Smooth muscle cell (in vitro differentiated cells): ENCODE measurements around the gene BCL11A. TPM values are rescaled to one million over a fixed set of nuclear protein-coding genes. Genes with fewer than 3 reads are reported as not detected.

ENCODE experiments used
- DNase-seq: peaks from one replicate; lab custom pipeline; 2025; ENCODE audit not compliant: unreplicated experiment; lab: John Stamatoyannopoulos, UW
- H2AFZ ChIP-seq: fragments of 200-600 bp; sonication (generic); 2 replicates; pipeline ENCODE4 v1.6.0; 2016; ENCODE audit warnings: antibody characterized with exemption, low read depth, mild to moderate bottlenecking
- H3F3A ChIP-seq: fragments of 200-600 bp; sonication (generic); 2 replicates; pipeline ENCODE4 v1.6.0; 2017; ENCODE audit warnings: antibody characterized with exemption, low read depth
- H3K27ac ChIP-seq: fragments of 200-600 bp; sonication (generic); 2 replicates; pipeline ENCODE4 v1.5.1; 2016; ENCODE audit warnings: low read depth, mild to moderate bottlenecking
- H3K27me3 ChIP-seq: fragments of 200-600 bp; sonication (generic); 2 replicates; pipeline ENCODE4 v1.6.1; 2016; ENCODE audit warnings: low read depth, mild to moderate bottlenecking
- H3K36me3 ChIP-seq: fragments of 200-600 bp; sonication (generic); 2 replicates; pipeline ENCODE4 v1.5.1; 2016; ENCODE audit warnings: low read depth
- H3K4me1 ChIP-seq: fragments of 200-600 bp; sonication (generic); 2 replicates; pipeline ENCODE4 v1.5.1; 2016; ENCODE audit warnings: low read depth
- H3K4me2 ChIP-seq: fragments of 200-600 bp; sonication (generic); 2 replicates; pipeline ENCODE4 v1.6.0; 2016; ENCODE audit warnings: mild to moderate bottlenecking
- H3K4me3 ChIP-seq: fragments of 200-600 bp; sonication (generic); 2 replicates; pipeline ENCODE4 v1.5.1; 2016; ENCODE audit warnings: mild to moderate bottlenecking
- H3K79me2 ChIP-seq: fragments of 200-600 bp; sonication (generic); 2 replicates; pipeline ENCODE4 v1.6.0; 2016; ENCODE audit warnings: low read depth, mild to moderate bottlenecking
- H3K9ac ChIP-seq: fragments of 200-600 bp; sonication (generic); 2 replicates; pipeline ENCODE4 v1.6.0; 2016; ENCODE audit warnings: low read depth
- H3K9me3 ChIP-seq: fragments of 200-600 bp; sonication (generic); replicated peaks from 2 replicates; pipeline ENCODE4 v1.5.1; 2016; ENCODE audit warnings: low read depth
- H4K20me1 ChIP-seq: fragments of 200-600 bp; sonication (generic); 2 replicates; pipeline ENCODE4 v1.6.0; 2016; ENCODE audit warnings: low read depth
- WGBS: methylation state at CpG from one replicate; pipeline ENCODE4 v1.1.7; 2016; ENCODE audit warnings: low lambda C conversion rate; 5-methylcytosine and 5-hydroxymethylcytosine counted together
- polyA plus RNA-seq: library from polyadenylated mRNA; unstranded; fragments of >200 nt; fragmentation: Nextera tagmentation; extraction: Ambion mirVana; gene quantifications from 2 replicates; pipeline ENCODE4 v1.2.1, GENCODE V29; 2016
- total RNA-seq: library from RNA; depleted of rRNA; stranded (reverse); fragments of >200 nt; gene quantifications from 2 replicates; pipeline ENCODE4 v1.2.3, GENCODE V29; 2014
- TF ChIP-seq, protein P1 (sequence below): fragments of 200-600 bp; sonication (generic); IDR thresholded peaks from 2 replicates; pipeline ENCODE4 v1.5.1; 2017; ENCODE audit warnings: borderline replicate concordance, mild to moderate bottlenecking, antibody characterized with exemption; ENCODE audit not compliant: insufficient read depth, poor library complexity, severe bottlenecking

Gene BCL11A
- total and polyA plus RNA-seq, 2 experiments from 2014 or later, result 15.8 to 20.0 TPM

DNA sequence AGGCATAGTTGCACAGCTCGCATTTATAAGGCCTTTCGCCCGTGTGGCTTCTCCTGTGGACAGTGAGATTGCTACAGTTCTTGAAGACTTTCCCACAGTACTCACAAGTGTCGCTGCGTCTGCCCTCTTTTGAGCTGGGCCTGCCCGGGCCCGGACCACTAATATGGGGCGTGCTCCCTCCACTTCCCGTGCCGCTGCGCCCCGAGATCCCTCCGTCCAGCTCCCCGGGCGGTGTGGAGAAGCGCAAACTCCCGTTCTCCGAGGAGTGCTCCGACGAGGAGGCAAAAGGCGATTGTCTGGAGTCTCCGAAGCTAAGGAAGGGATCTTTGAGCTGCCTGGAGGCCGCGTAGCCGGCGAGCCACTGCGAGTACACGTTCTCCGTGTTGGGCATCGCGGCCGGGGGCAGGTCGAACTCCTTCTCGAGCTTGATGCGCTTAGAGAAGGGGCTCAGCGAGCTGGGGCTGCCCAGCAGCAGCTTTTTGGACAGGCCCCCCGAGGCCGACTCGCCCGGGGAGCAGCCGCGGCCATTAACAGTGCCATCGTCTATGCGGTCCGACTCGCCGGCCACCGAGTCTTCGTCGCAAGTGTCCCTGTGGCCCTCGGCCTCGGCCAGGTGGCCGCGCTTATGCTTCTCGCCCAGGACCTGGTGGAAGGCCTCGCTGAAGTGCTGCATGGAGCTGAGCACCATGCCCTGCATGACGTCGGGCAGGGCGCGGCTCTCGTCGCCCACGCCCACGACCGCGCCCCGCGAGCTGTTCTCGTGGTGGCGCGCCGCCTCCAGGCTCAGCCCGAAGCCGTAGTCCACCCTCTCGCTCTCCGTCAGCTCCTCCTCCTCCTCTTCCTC is 92.7 kb downstream of the BCL11A start:
- TF ChIP-seq, protein P1, sequence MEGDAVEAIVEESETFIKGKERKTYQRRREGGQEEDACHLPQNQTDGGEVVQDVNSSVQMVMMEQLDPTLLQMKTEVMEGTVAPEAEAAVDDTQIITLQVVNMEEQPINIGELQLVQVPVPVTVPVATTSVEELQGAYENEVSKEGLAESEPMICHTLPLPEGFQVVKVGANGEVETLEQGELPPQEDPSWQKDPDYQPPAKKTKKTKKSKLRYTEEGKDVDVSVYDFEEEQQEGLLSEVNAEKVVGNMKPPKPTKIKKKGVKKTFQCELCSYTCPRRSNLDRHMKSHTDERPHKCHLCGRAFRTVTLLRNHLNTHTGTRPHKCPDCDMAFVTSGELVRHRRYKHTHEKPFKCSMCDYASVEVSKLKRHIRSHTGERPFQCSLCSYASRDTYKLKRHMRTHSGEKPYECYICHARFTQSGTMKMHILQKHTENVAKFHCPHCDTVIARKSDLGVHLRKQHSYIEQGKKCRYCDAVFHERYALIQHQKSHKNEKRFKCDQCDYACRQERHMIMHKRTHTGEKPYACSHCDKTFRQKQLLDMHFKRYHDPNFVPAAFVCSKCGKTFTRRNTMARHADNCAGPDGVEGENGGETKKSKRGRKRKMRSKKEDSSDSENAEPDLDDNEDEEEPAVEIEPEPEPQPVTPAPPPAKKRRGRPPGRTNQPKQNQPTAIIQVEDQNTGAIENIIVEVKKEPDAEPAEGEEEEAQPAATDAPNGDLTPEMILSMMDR, result no peak
- Histone ChIP-seq H3K27me3 (no peaks in the 10 kb centered on the region), H3K36me3 (no peaks in the 10 kb centered on the region), H3K9ac (no peak overlapping the region), H3K9me3 (no peaks in the 10 kb centered on the region), H3F3A (no peaks in the 10 kb centered on the region), H2AFZ (no peak overlapping the region), H3K4me1 (peaks cover 10% of the 10 kb centered on the region), H3K79me2 (peaks cover 30% of the 10 kb centered on the region), H3K4me2 (no peak overlapping the region), H3K27ac (no peak overlapping the region), H4K20me1 (peaks cover 4% of the 10 kb centered on the region), H3K4me3 (no peak overlapping the region)
- DNase-seq, result no peak
- WGBS, result 97% methylated on average over 75 of the region's 76 CpGs

DNA sequence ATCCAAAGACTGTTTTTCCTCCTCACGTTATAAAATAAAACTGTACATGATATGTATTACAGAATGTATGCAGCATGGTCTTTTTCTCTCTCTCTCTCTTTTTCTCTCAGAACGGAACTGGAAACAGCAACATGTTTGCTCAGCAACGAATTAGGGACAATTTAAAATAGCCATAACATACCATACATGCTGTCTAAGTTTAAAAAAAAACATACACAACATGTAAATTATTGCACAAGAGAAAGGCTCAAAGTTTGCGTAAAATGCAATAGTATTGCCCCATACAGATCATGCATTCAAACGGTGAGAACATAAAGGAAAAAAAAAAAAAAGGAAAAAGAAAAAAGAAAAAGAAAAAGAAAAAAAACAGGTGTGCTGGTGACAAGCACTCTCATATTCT is 93.6 kb downstream of the BCL11A start:
- Histone ChIP-seq H3K4me2 (no peak overlapping the region), H3K4me3 (no peak overlapping the region), H3K79me2 (peaks cover 29% of the 10 kb centered on the region), H4K20me1 (peaks cover 4% of the 10 kb centered on the region), H3K9ac (no peak overlapping the region), H3K27ac (no peak overlapping the region), H2AFZ (no peak overlapping the region), H3F3A (no peaks in the 10 kb centered on the region), H3K4me1 (peaks cover 10% of the 10 kb centered on the region), H3K9me3 (no peaks in the 10 kb centered on the region), H3K36me3 (no peaks in the 10 kb centered on the region), H3K27me3 (no peaks in the 10 kb centered on the region)
- DNase-seq, result no peak
- TF ChIP-seq, protein P1, result no peak
- 70% methylated on average over 5 of the region's 5 CpGs for WGBS

DNA sequence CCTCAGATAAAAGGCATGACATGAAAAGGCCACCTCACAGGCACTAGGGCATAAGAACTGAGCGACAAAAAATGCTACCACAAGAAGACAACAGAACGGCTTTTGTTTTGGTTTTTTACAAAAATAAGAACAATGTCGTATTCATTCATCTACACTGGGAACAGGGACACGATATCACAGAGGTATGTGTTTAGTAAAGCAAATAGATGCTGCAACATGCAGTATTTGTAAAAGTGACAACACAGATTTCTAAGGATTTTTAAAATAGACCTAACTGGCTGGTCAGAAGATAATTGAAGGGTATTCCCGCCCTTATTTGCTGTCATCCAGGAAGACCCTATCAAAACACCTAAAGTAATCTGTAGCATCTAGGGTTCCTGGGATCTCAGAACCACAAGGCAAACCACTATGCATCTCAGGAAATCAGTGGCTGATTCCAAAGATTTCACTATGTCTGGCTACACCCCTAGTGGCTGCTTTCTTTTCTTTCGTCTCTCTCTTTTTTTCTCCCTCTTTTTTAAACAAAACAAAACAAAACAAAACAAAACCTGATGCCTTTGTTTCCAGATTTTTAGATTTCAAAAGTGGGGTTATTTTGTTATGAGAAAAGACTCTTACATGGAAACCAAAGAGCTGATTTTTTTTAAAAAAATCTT is 97.2 kb downstream of the BCL11A start:
- Histone ChIP-seq H3K9ac (no peak overlapping the region), H3K4me2 (no peak overlapping the region), H3F3A (peaks cover 3% of the 10 kb centered on the region), H2AFZ (no peak overlapping the region), H3K27me3 (no peaks in the 10 kb centered on the region), H3K79me2 (peaks cover 29% of the 10 kb centered on the region), H3K9me3 (no peaks in the 10 kb centered on the region), H3K27ac (no peak overlapping the region), H3K36me3 (no peaks in the 10 kb centered on the region), H3K4me1 (peaks cover 18% of the 10 kb centered on the region), H3K4me3 (no peak overlapping the region), H4K20me1 (no peaks in the 10 kb centered on the region)
- 95% methylated on average over 6 of the region's 6 CpGs for WGBS
- DNase-seq, result no peak
- TF ChIP-seq, protein P1, result no peak
